ENCODE results near the gene CCDC91.

The CCDC91 gene

DNA sequence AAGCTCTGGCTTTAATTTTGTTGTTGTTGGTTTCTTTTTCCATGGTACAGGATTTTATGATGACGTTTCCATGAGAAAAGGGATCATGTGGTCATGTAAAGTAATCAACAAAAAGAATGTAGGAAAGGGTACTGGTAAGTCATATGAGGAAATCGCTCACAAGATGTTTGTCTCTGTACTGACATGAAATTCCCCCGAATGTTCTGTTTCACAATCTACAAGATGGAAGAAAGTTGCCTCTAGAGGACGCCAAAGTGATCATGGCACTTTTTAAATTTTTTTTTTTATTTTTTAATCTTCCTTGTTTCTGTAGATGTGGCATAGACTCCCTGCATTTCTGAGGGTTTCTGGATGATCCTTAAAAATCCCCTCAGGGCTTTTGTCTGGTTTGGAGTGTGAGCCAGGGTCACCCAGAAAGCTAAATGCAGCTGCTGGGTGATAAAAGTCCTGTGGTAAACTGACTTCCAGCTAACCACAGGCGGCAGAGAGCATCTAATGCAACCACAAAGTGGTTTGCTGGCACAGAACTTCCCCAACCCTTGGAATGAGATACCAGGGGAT lies 393.5 kb downstream of the CCDC91 start:
- DNase-seq (ENCODE audit: insufficient read length) (no peak), FAIRE-seq (no peak)
- no peak for TF ChIP-seq POLR2A (IDR thresholded peaks at IDR 0.05; ENCODE audit: low read depth, low read length)

DNA sequence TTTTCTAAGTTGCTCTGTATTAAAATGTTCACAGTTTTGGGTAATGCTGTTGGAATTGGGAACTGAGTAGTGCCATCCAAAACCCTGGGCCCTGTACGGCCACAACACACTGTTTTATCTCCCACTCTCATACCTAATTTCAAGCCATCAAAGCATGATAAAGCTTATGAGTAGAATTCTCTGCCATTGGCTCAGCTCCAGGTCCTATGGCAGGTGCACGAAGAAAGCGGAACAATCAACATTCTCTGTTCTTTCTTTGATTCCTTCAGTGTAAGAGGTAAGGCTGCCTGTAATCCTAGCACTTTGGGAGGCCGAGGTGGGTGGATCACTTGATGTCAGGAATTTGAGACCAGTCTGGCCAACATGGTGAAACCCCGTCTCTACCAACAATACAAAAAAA lies 394.9 kb downstream of the CCDC91 start:
- FAIRE-seq: no peak
- no peak for TF ChIP-seq POLR2AphosphoS5 (IDR thresholded peaks at IDR 0.05; ENCODE audit: low read depth, low read length)
- no peak for TF ChIP-seq TAF1 (IDR thresholded peaks at IDR 0.05; ENCODE audit: borderline replicate concordance, low read depth, low read length)
- no peak for TF ChIP-seq POLR2A (IDR thresholded peaks at IDR 0.05; ENCODE audit: low read depth, low read length)
- no peak for DNase-seq (ENCODE audit: insufficient read length)

- DNase-seq (ENCODE audit: insufficient read length): no peak
- no peak for TF ChIP-seq POLR2AphosphoS5 (IDR thresholded peaks at IDR 0.05; ENCODE audit: low read depth, low read length)
- no peak for TF ChIP-seq TAF1 (IDR thresholded peaks at IDR 0.05; ENCODE audit: borderline replicate concordance, low read depth, low read length)
- TF ChIP-seq POLR2A (IDR thresholded peaks at IDR 0.05; ENCODE audit: low read depth, low read length): no peak
- FAIRE-seq: no peak
Observed at GRCh38 chr12:28586481-28586880, 396.2 kb downstream of the CCDC91 start.

- FAIRE-seq (no peak), DNase-seq (ENCODE audit: insufficient read length) (no peak)
- TF ChIP-seq POLR2AphosphoS5 (IDR thresholded peaks at IDR 0.05; ENCODE audit: low read depth, low read length) (no peak), POLR2A (IDR thresholded peaks at IDR 0.05; ENCODE audit: low read depth, low read length) (no peak), TAF1 (IDR thresholded peaks at IDR 0.05; ENCODE audit: borderline replicate concordance, low read depth, low read length) (no peak)
Observed at GRCh38 chr12:28591831-28592230, 401.6 kb downstream of the CCDC91 start.
